ENCODE data around the gene RPS19BP1. TPM values are rescaled to one million over a fixed set of nuclear protein-coding genes. Genes with fewer than 3 reads are reported as not detected.
A peak's percentile ranks its signal among the peaks of the same experiment; 100 is the strongest.

Gene RPS19BP1
- total RNA-seq, 1 donor from 2014 or later = 27.7 TPM

- TF ChIP-seq EZH2phosphoT487 (IDR thresholded peaks at IDR 0.05) = no peak
- TF ChIP-seq EZH2 (IDR thresholded peaks at IDR 0.05) = no peak
- no peak for TF ChIP-seq CTCF (IDR thresholded peaks at IDR 0.05)
- no peak overlapping the region for H3K27ac Mint-ChIP-seq
- H3K4me1 Mint-ChIP-seq = no peaks in the 10 kb centered on the region
Observed at GRCh38 chr22:39568278-39568981, 35.9 kb upstream of the RPS19BP1 start.

GRCh38 chr22:39567135-39567946 is 34.8 kb upstream of the RPS19BP1 start:
- H3K4me2 ChIP-seq = no peak overlapping the region
- H3K9me3 ChIP-seq (ENCODE audit: low read depth) = no peaks in the 10 kb centered on the region
- H3K4me3 Mint-ChIP-seq = no peak overlapping the region
- H3K79me2 ChIP-seq (ENCODE audit: low read depth) = no peaks in the 10 kb centered on the region
- H4K20me1 ChIP-seq (ENCODE audit: low read depth) = no peaks in the 10 kb centered on the region
- H2AFZ ChIP-seq (replicated peaks) = no peak overlapping the region
- no peaks in the 10 kb centered on the region for H3K36me3 ChIP-seq
- H3K36me3 Mint-ChIP-seq = no peaks in the 10 kb centered on the region
- no peak overlapping the region for H3K27ac Mint-ChIP-seq
- H3K4me1 Mint-ChIP-seq = no peaks in the 10 kb centered on the region
- H3F3A ChIP-seq (ENCODE audit: low read depth) = peaks cover 9% of the 10 kb centered on the region
- TF ChIP-seq EZH2phosphoT487 (IDR thresholded peaks at IDR 0.05) (no peak), CTCF (IDR thresholded peaks at IDR 0.05) (no peak), EZH2 (IDR thresholded peaks at IDR 0.05) (no peak)
- H3K9ac ChIP-seq = no peak overlapping the region
- no peak for DNase-seq (ENCODE audit: low spot score)
- H3K4me3 ChIP-seq = no peak overlapping the region
- peaks cover 9% of the 10 kb centered on the region for H3K27me3 Mint-ChIP-seq (ENCODE audit: insufficient read depth, low read depth)
- H3K27me3 ChIP-seq = peaks cover 10% of the 10 kb centered on the region
- no peak overlapping the region for H3K27ac ChIP-seq
- H3K9me3 Mint-ChIP-seq = no peaks in the 10 kb centered on the region
- no peaks in the 10 kb centered on the region for H3K4me1 ChIP-seq

More at GRCh38 chr22:39568278-39568981, 35.9 kb upstream of the RPS19BP1 start:
- DNase-seq (ENCODE audit: low spot score) = no peak
- no peak overlapping the region for H3K27ac ChIP-seq
- no peaks in the 10 kb centered on the region for H3K9me3 Mint-ChIP-seq
- H3K4me3 ChIP-seq = no peak overlapping the region
- no peaks in the 10 kb centered on the region for H3K79me2 ChIP-seq (ENCODE audit: low read depth)
- no peak overlapping the region for H3K4me3 Mint-ChIP-seq
- no peaks in the 10 kb centered on the region for H3K36me3 Mint-ChIP-seq
- no peaks in the 10 kb centered on the region for H3K36me3 ChIP-seq
- H3K27me3 ChIP-seq = no peaks in the 10 kb centered on the region
- H3K4me2 ChIP-seq = no peak overlapping the region
- H3K9ac ChIP-seq = no peak overlapping the region
- peaks cover 12% of the 10 kb centered on the region for H3K27me3 Mint-ChIP-seq (ENCODE audit: insufficient read depth, low read depth)
- no peak overlapping the region for H2AFZ ChIP-seq (replicated peaks)
- H3F3A ChIP-seq (ENCODE audit: low read depth) = peaks cover 8% of the 10 kb centered on the region
- no peaks in the 10 kb centered on the region for H3K9me3 ChIP-seq (ENCODE audit: low read depth)
- H3K4me1 ChIP-seq = no peaks in the 10 kb centered on the region
- H4K20me1 ChIP-seq (ENCODE audit: low read depth) = no peaks in the 10 kb centered on the region

- no peaks in the 10 kb centered on the region for H3K36me3 ChIP-seq
- peak overlapping the region; percentile 12 for H3K4me3 Mint-ChIP-seq
- no peaks in the 10 kb centered on the region for H3K9me3 Mint-ChIP-seq
- no peak for DNase-seq (ENCODE audit: low spot score)
- H3K4me1 Mint-ChIP-seq = peaks cover 2% of the 10 kb centered on the region
- H3K27me3 ChIP-seq = peaks cover 28% of the 10 kb centered on the region
- no peaks in the 10 kb centered on the region for H3K4me1 ChIP-seq
- H3F3A ChIP-seq (ENCODE audit: low read depth) = peaks cover 9% of the 10 kb centered on the region
- H3K27ac Mint-ChIP-seq = no peak overlapping the region
- no peaks in the 10 kb centered on the region for H4K20me1 ChIP-seq (ENCODE audit: low read depth)
- H3K79me2 ChIP-seq (ENCODE audit: low read depth) = no peaks in the 10 kb centered on the region
- H3K4me3 ChIP-seq = no peak overlapping the region
- no peaks in the 10 kb centered on the region for H3K9me3 ChIP-seq (ENCODE audit: low read depth)
- no peak overlapping the region for H2AFZ ChIP-seq (replicated peaks)
- H3K36me3 Mint-ChIP-seq = no peaks in the 10 kb centered on the region
- H3K27me3 Mint-ChIP-seq (ENCODE audit: insufficient read depth, low read depth) = peaks cover 16% of the 10 kb centered on the region
- H3K9ac ChIP-seq = no peak overlapping the region
- TF ChIP-seq EZH2 (IDR thresholded peaks at IDR 0.05) = no peak
- no peak for TF ChIP-seq EZH2phosphoT487 (IDR thresholded peaks at IDR 0.05)
- no peak for TF ChIP-seq CTCF (IDR thresholded peaks at IDR 0.05)
- no peak overlapping the region for H3K4me2 ChIP-seq
- H3K27ac ChIP-seq = no peak overlapping the region
Observed at GRCh38 chr22:39565414-39565944, 32.9 kb upstream of the RPS19BP1 start.
